Sigmoid colon (tissue), 7 donors: ENCODE measurements around the gene MTSS2. TPM values are rescaled to one million over a fixed set of nuclear protein-coding genes. Genes with fewer than 3 reads are reported as not detected.
A peak's percentile ranks its signal among the peaks of the same experiment; 100 is the strongest.

ENCODE experiments used
- DNase-seq: peaks from one replicate; pipeline ENCODE4 v3.0.0-alpha.2; 2019
- H3K27ac ChIP-seq, 4 donors: fragments of 200-600 bp; sonication (generic); one replicate each; pipeline ENCODE4 v1.5.1; 2016 to 2019; ENCODE audit warnings: mild to moderate bottlenecking in 1 of 4
- H3K27me3 ChIP-seq, 3 donors: fragments of 200-600 bp; sonication (generic); one replicate each; pipeline ENCODE4 v1.5.1; 2019; ENCODE audit warnings: mild to moderate bottlenecking in 1 of 3
- H3K36me3 ChIP-seq, 4 donors: fragments of 200-600 bp; sonication (generic); one replicate each; pipeline ENCODE4 v1.5.1; 2016 to 2019
- H3K4me1 ChIP-seq, 4 donors: fragments of 200-600 bp; sonication (generic); one replicate each; pipeline ENCODE4 v1.5.1; 2017 to 2019
- H3K4me3 ChIP-seq, 4 donors: fragments of 200-600 bp; sonication (generic); one replicate each; pipeline ENCODE4 v1.5.1; 2017 to 2019; ENCODE audit warnings: mild to moderate bottlenecking in 2 of 4, moderate library complexity in 1 of 4
- H3K9me3 ChIP-seq, 4 donors: fragments of 200-600 bp in 3 of 4; sonication (generic) in 3 of 4; one replicate each; pipeline versions ENCODE4 v1.5.1 to v1.6.1; 2013 to 2019
- EP300 ChIP-seq, 4 donors: sonication (generic); formaldehyde crosslinking; IDR thresholded peaks; one replicate each; pipeline ENCODE4 v1.6.1; 2017; ENCODE audit warnings: antibody characterized with exemption in 4 of 4
- POLR2A ChIP-seq, 2 donors: fragments of 450-650 bp; IDR thresholded peaks; one replicate each; pipeline ENCODE4 v1.6.1; 2016; ENCODE audit warnings: antibody characterized with exemption in 2 of 2, mild to moderate bottlenecking in 2 of 2, moderate library complexity in 2 of 2
- POLR2AphosphoS5 ChIP-seq, 4 donors: sonication (generic); formaldehyde crosslinking; IDR thresholded peaks; one replicate each; pipeline ENCODE4 v1.6.1; 2017; ENCODE audit warnings: antibody characterized with exemption in 4 of 4
- WGBS, 2 donors: extraction: QIAGEN DNeasy Blood & Tissue Kit; methylation state at CpG; one replicate each; pipeline ENCODE4 v1.1.7; 2013; 5-methylcytosine and 5-hydroxymethylcytosine counted together
- intact Hi-C: fragments of 100-400 bp; cut with DNase I; formaldehyde crosslinking; loops from one replicate; pipeline ENCODE4 v1.15.1; 2023
- polyA plus RNA-seq, 3 donors: library from polyadenylated mRNA; stranded (reverse); fragments of 200-250 nt; gene quantifications; one replicate each; pipeline ENCODE4 v1.2.3, GENCODE V29; 2013
- total RNA-seq, 4 donors: library from RNA; depleted of rRNA; stranded (reverse); fragments of >200 nt; gene quantifications; one replicate each; pipeline ENCODE4 v1.1.0, GENCODE V29; 2016
- TF ChIP-seq, protein P1 (sequence below), 4 experiments: fragments of 450-650 bp in 3 of 4; fragments of 200-600 bp in 1 of 4; IDR thresholded peaks; one replicate each; pipeline ENCODE4 v1.5.1; 2016 to 2019; ENCODE audit warnings: antibody characterized with exemption in 4 of 4, mild to moderate bottlenecking in 3 of 4, moderate library complexity in 2 of 4
- donor health status: healthy with polysubstance abuse.
- donor health status: Bipolar disorder and iron deficiency.
- donor health status: healthy.

Gene MTSS2
- total and polyA plus RNA-seq, 7 donors = 5.4 to 100.0 (median 36.4) TPM

DNA sequence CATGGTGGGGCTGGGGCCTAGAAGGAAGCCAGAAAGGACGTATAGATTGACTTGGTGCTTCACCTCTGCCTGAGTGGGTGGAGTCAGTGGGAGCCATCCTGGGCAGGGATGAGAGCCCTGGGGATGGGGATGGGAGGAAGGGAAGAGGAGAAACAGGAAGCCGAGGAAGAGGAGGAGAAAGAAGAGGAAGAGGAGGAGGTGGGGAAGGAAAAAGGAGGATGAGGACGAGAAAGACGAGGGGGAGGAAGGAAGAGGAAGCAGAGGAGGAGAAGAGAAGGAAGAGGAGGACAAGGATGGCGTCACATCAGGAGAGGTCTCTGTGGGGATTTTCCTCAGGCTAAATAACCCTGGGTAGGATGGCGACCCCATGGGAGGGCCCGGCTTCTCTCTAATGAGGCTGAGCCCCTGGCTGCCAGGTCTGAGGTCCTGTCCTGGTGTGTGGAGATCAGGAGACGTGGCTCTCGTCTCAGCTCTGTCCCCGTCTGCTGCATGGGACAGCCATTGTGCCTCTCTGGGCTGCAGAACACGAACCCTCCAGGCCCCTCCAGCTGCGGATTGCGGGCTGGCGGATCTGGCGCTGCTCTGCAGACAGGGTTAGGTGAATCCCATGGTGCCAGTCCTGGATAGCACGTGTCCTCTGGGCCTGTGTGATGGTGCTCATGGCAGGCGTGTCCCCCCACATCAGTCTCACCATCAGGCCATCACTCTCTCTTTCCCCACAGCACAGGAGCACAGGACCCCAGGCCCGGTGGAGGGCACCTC lies 35.5 kb upstream of the MTSS2 start:
- TF ChIP-seq EP300 (IDR thresholded peaks at IDR 0.05) = no peak
- no peak for TF ChIP-seq POLR2AphosphoS5 (IDR thresholded peaks at IDR 0.05)
- TF ChIP-seq POLR2A (IDR thresholded peaks at IDR 0.05) = no peak
- TF ChIP-seq, protein P1, sequence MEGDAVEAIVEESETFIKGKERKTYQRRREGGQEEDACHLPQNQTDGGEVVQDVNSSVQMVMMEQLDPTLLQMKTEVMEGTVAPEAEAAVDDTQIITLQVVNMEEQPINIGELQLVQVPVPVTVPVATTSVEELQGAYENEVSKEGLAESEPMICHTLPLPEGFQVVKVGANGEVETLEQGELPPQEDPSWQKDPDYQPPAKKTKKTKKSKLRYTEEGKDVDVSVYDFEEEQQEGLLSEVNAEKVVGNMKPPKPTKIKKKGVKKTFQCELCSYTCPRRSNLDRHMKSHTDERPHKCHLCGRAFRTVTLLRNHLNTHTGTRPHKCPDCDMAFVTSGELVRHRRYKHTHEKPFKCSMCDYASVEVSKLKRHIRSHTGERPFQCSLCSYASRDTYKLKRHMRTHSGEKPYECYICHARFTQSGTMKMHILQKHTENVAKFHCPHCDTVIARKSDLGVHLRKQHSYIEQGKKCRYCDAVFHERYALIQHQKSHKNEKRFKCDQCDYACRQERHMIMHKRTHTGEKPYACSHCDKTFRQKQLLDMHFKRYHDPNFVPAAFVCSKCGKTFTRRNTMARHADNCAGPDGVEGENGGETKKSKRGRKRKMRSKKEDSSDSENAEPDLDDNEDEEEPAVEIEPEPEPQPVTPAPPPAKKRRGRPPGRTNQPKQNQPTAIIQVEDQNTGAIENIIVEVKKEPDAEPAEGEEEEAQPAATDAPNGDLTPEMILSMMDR (IDR thresholded peaks at IDR 0.05) = no peak
- intact Hi-C loops = no loop called here
- Histone ChIP-seq H3K4me1 (peaks cover 0 to 37% (median 28%) of the 10 kb centered on the region in 4 donors), H3K9me3 (no peaks in the 10 kb centered on the region), H3K36me3 (peaks cover 0 to 9% (median 1%) of the 10 kb centered on the region in 4 donors), H3K27ac (no peak overlapping the region), H3K27me3 (no peaks in the 10 kb centered on the region), H3K4me3 (no peak overlapping the region)
- no peak for DNase-seq
- WGBS, 2 donors = 90 to 96% methylated on average over 18 of the region's 18 CpGs

GRCh38 chr16:70720425-70721201 lies 34.8 kb upstream of the MTSS2 start:
- TF ChIP-seq EP300 (IDR thresholded peaks at IDR 0.05) (no peak), POLR2A (IDR thresholded peaks at IDR 0.05) (no peak), POLR2AphosphoS5 (IDR thresholded peaks at IDR 0.05) (no peak)
- TF ChIP-seq, protein P1 (IDR thresholded peaks at IDR 0.05) = no peak
- Histone ChIP-seq H3K9me3 (no peaks in the 10 kb centered on the region), H3K27ac (no peak overlapping the region), H3K4me1 (peaks cover 0 to 37% (median 28%) of the 10 kb centered on the region in 4 donors), H3K36me3 (peaks cover 0 to 9% (median 1%) of the 10 kb centered on the region in 4 donors), H3K4me3 (no peak overlapping the region), H3K27me3 (no peaks in the 10 kb centered on the region)
- intact Hi-C loops = no loop called here
- DNase-seq = no peak
- 96 to 98% methylated on average over 18 of the region's 18 CpGs for WGBS, 2 donors

GRCh38 chr16:70717065-70717464 lies 31.2 kb upstream of the MTSS2 start:
- Histone ChIP-seq H3K4me1 (peaks cover 0 to 56% (median 51%) of the 10 kb centered on the region in 4 donors), H3K4me3 (no peak overlapping the region), H3K9me3 (no peaks in the 10 kb centered on the region), H3K36me3 (peaks cover 0 to 9% (median 1%) of the 10 kb centered on the region in 4 donors), H3K27ac (peak overlapping the region; percentile 88 to 99 (median 98)), H3K27me3 (no peaks in the 10 kb centered on the region)
- WGBS, 2 donors = 95 to 96% methylated on average over 9 of the region's 9 CpGs
- DNase-seq = no peak
- TF ChIP-seq, protein P1 (IDR thresholded peaks at IDR 0.05) = no peak
- TF ChIP-seq POLR2AphosphoS5 (IDR thresholded peaks at IDR 0.05) = no peak
- no peak for TF ChIP-seq POLR2A (IDR thresholded peaks at IDR 0.05)
- no peak for TF ChIP-seq EP300 (IDR thresholded peaks at IDR 0.05)
- intact Hi-C loops = no loop called here

GRCh38 chr16:70715860-70716357 lies 30.1 kb upstream of the MTSS2 start:
- DNase-seq = no peak
- Histone ChIP-seq H3K27me3 (no peaks in the 10 kb centered on the region), H3K36me3 (peaks cover 0 to 9% (median 1%) of the 10 kb centered on the region in 4 donors), H3K4me3 (peak overlapping the region in 1 of 4 donors; percentile 8), H3K9me3 (no peaks in the 10 kb centered on the region), H3K4me1 (peaks cover 0 to 68% (median 62%) of the 10 kb centered on the region in 4 donors), H3K27ac (peak overlapping the region; percentile 88 to 99 (median 98))
- no peak for TF ChIP-seq POLR2AphosphoS5 (IDR thresholded peaks at IDR 0.05)
- TF ChIP-seq, protein P1 (IDR thresholded peaks at IDR 0.05) = no peak
- no peak for TF ChIP-seq POLR2A (IDR thresholded peaks at IDR 0.05)
- TF ChIP-seq EP300 (IDR thresholded peaks at IDR 0.05) = no peak
- WGBS, 2 donors = 73 to 81% methylated on average over 6 of the region's 6 CpGs
- intact Hi-C loops = no loop called here
